GM19468 (cell line): ENCODE data around the gene KSR2.

Experiments
- ATAC-seq: cut with Tn5 transposase; IDR thresholded peaks from one replicate; pipeline ENCODE4 v1.9.1; 2021; ENCODE audit warnings: mild to moderate bottlenecking, moderate library complexity, moderate number of reproducible peaks; ENCODE audit not compliant: unreplicated experiment; ENCODE audit errors: extremely low read depth

The KSR2 gene

GRCh38 chr12:117521346-117521745 lies 447.4 kb downstream of the KSR2 start:
- ATAC-seq: no peak

DNA sequence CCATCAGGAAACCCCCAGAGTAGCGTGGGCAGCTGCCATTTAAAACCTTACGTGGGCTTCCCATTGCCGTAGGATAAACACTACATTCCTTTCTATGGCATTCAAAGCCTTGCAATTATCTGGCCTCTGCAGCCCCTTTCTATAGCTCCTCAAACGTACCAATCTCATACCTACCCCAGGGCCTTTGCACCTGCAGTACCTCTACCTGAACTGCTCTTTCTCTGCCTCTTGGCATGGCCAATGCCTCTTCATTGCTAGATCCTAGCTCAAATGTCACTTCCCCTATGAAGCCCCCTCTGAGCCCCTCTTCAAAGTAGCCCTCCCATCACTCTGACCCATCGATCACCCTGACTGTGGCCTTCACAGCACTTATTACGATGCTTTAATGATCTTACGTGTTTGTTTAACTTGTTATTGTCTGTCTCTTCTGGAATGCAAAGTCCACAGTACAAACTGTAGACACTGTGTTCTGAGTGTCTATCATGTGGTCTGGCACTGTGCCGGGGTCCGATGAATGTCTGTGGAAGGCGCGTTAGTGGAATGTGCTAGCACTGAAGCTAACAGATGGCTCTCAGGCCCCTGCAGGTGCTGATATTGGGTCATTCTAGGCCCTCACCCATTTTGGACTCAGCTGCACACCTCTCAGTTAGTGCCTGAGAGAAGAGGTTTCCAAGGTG lies 450.1 kb downstream of the KSR2 start:
- ATAC-seq: no peak

GRCh38 chr12:117517219-117517739 lies 451.5 kb downstream of the KSR2 start:
- ATAC-seq: no peak

- ATAC-seq: no peak
These were observed 452.8 kb downstream of the KSR2 start for GRCh38 chr12:117516034-117516433.

- ATAC-seq: no peak
These were observed 454.8 kb downstream of the KSR2 start for GRCh38 chr12:117514016-117514415.

DNA sequence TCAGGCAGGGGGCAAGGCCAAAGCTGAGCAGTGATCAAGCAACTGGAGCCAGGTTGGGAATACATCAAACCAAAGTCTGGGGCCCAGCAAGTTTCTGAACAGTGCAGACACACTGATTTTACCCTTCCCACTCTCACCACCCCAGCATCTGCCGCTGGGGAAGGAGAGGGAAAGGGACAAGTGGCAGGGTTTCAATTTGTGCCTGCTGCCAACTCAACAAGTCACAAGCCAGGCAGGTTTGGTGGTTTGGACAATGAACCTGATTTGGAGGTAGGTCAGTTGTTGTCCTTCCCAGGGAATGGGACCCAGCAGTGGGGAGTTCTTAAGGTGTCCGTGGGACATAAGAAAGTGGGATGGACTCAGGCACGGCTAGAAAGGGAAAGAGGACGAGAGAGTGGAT lies 455.4 kb downstream of the KSR2 start:
- no peak for ATAC-seq

- no peak for ATAC-seq
These were observed 460.3 kb downstream of the KSR2 start for GRCh38 chr12:117508468-117508867.

GRCh38 chr12:117507548-117507947 lies 461.2 kb downstream of the KSR2 start:
- no peak for ATAC-seq

GRCh38 chr12:117506333-117506732 lies 462.5 kb downstream of the KSR2 start:
- ATAC-seq: no peak

DNA sequence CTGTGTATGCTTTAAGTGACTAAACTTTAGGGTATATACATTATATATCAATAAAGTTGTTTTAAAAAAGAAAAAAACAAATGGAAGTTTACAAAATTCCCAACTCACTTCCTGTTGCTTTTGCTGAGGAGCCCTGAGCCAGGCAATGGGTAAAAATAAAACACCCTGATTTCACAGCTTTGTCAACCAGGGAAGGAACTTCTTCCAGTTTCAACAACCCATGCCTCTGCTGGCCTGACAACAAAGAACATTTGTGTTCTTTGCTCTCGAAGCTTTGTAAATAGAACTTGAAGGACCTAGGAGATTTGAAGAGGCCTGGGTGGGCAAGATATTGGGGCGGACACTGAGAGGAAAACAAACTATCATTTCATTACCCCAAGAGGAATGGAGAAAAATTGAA lies 466.2 kb downstream of the KSR2 start:
- ATAC-seq: no peak

GRCh38 chr12:117502233-117502632 lies 466.6 kb downstream of the KSR2 start:
- ATAC-seq: no peak

DNA sequence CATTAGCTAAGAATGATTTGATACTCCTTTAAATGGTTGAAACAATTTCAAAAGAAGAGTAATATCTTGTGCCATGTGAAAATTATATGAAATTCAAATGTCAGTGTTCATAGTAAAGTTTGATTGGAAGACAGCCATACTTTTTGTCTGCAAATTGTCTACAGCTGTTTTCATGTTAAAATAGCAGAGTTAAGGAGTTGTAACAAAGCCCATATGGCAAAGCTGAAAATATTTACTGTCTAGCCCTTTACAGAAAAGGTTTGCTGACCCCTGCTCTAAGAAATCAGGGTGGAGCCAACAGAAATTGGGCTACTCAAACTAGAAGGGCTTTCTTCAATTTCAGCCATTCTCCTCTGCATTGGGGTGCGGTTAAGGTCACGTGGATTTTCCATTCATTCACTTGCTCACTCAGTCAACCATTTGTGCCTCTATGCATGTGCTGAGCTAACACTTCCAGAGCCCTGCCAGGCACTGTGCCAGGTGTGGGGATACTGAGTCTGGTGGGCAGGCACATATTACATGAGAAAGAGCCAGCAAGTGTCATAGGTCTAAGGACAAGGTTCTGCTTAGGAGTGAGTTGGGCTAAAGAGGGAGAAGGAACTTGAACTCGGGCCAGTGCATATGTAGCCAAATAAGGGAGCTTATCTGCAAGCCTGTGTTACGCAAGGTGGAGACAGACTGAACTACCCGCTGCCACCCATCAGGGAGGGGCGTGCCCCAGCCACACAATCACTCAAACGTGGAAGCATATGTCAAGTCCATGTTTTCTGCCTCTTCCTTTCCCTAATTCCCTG lies 467.5 kb downstream of the KSR2 start:
- no peak for ATAC-seq

DNA sequence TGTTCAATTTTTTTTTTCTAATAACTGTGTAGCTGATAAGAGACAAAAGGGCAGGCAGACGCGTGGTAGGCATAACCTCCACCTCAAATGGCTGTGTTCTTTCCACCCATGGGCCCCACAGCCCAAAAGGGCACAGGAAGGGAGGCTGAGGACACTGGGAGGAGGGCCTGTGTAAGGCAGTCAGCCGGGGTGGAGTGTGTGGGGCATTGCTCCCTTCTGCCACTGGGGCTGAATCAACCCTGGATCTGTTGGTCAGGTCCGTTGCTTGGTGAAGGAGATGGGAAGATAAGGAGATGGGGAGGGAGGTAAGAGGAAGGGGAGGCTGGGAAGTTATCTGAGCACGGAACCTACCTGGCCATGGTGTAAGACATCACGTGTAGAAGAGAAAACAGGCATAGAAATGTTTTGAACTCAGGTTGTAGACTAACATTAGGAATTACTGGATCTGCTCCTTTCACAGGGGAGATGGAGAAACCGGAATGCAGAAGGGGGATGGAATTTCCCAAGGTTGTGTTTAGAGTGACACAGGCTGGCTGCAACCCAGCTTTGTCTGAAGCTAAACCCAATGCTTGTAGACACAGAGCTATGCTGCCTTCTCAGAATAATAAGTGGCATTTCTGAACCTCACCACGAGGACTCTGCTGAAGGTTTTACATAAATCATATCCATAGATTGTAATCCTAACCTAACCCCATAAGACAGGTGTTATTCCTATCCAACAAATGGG lies 468.9 kb downstream of the KSR2 start:
- no peak for ATAC-seq

GRCh38 chr12:117498880-117499279 lies 469.9 kb downstream of the KSR2 start:
- no peak for ATAC-seq

DNA sequence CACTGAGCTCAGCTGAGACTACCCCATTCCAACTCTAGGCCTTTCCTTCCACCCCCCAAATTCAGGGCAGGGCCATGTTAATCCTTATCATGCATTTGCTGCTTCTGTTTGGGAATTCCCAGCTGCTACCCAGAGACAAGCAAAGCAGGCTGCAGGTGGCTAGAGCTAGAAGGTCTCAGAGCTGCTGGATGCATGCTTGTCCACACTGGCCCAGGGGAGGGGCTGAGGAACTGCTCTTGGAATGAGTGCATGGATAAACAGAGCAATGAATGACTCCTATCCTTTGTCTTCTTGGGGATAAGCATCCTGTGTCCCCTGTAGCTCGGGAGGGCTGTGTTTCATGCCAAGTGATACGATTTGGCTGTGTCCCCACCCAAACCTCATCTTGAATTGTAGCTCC lies 470.5 kb downstream of the KSR2 start:
- ATAC-seq: no peak

GRCh38 chr12:117497407-117497806 lies 471.4 kb downstream of the KSR2 start:
- ATAC-seq: no peak

- ATAC-seq: no peak
These were observed 473.7 kb downstream of the KSR2 start for GRCh38 chr12:117494833-117495655.

- no peak for ATAC-seq
These were observed 477.1 kb downstream of the KSR2 start for GRCh38 chr12:117491711-117492110.

DNA sequence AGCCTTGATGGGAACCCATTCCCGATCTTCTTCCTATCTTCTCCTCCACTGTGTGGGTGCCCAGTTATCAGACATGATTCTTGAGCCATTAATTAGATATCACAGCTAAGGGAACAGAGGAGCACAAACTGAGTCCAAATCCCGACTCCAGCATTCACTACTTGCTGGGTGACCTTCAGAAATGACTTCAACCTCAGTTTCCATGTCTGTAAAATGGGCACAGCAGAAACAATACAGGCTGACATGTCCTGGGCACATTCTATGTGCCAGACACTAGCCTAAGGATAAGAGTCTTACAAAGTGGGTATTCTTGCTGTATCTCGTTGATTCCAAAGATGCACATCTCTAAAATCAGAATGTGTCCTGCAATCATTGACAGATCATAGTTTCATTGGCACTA lies 478.7 kb downstream of the KSR2 start:
- ATAC-seq: no peak

DNA sequence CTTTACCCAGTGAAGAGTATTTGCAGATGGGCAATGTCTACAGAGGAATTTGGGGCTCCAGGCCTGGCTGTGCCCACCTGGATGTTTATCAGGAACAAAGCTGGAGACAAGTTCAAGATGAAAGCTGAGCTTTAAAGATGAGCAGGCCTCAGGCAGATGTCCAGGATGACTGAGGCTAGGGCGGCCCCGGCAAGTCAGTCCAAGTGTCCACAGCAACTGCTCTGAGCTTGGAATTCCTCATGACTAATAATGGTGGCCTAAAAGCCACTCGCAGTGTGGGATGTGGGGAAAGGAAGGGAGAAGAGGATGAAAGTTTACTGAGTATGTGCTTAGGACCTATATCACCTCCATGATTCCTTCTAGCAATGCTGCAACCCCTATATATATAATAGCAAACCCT lies 479.1 kb downstream of the KSR2 start:
- ATAC-seq: no peak
